G401.6 (cell line): ENCODE data around the gene ACSM6.

ENCODE experiments used
- FAIRE-seq: peaks from 2 replicates; lab custom pipeline; 2012; peaks lifted over from hg19 to GRCh38; lab: Jason Lieb, UNC

ACSM6 gene

DNA sequence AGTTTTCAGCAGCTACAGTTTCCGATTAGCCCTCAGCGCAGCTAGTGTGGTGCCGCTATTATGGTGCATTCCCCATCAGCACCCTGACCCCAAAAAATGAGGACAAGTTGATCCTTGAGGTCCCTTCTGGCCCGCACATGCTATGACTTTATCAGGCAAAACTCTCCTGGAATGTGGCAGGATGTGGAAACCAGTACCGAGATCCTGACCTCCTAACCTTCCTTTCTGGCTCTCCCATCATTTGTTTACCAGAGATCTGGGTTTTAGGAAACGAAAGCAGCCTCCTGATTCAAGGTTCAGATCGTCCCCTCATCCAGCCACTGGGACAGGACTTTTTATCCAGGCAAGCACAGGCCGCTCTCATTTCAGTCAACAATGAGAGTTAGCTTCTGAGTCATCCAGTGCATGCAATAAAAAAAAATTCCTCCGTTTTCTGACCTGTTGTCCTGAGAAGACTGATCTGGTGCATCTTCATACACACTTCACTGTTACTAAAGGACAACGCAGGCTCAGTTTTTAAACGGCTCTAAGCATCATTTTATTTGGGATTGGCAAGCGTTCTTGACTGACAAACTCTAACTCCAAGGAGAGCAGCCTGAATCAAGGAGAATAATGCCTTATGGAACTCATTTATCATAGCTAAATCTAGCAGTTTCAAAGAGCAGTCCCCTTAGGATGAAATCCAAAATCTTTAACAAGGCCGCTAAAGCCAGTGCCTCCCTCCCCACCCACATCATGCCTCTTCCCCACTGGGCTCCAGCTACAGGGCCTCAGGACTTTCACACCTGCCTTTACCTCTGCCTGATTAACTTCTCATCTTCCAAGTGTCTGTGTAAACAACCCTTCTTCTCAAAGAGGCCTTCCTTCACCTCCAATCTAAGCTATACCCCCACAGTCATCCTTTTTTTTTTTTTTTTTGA lies 79.6 kb downstream of the ACSM6 start:
- FAIRE-seq: no peak

DNA sequence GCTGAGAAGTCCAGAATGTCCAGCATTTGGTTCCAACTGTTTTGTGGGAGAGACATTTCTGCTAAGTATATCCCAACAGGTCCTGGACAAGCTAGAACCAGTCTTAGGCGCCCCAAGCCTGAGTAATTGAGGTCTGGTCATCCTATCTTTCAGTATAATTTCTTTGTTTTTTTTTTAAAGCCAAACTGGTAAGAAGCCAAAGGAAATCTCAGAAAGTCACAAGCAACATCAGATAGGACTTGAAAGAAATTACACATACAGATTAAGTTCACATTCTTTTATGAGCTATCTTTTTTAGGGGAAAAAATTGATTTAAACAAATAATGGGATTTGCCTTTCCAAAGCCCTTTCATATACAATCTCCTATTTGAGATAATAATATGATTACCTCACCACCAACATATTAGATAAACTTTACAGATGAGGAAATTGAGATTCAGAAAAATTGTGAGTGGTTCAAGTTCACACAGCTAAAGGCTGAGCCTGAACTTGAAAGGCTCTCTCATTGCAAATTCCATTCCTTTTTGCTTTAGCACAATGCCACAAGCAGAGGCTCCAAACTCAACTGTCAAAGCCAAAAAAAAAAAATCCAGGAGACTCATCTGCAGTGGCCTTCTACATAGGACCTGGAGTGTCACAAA lies 81.8 kb downstream of the ACSM6 start:
- no peak for FAIRE-seq

DNA sequence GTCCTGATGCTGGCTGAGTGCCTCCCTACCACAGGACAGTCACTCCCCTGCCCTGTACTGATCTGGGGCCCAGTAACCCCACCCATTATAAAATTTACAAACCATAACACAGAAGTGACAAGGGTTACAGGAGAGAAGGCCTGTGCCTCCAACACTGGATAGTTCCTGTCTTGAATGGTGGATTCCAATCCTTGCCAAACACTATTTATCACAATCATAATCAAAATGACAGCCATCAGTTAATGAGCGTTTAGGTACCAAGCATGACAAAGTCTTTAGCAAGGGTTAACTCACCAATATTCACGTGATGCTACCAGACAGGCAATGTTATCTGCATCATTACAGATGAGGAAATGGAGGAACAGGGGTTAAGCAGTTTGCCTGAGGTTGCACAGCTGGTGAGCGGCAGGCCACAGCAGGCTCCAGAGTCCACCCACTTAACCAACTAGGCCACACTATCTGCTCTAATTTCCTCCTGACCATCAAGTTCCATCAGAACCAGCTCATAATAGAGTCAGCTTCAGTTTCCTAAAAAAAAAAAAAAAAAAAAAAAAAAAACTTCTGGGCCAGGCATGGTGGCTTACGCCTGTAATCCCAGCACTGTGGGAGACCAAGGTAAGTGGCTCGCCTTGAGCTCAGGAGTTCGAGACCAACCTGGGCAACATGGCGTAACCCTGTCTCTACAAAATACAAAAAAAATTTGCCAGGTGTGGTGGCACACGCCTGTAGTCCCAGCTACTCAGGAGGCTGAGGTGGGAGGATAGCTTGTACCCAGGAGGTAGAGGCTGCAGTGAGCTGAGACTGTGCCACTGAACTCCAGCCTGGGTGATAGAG lies 82.5 kb downstream of the ACSM6 start:
- FAIRE-seq: no peak

DNA sequence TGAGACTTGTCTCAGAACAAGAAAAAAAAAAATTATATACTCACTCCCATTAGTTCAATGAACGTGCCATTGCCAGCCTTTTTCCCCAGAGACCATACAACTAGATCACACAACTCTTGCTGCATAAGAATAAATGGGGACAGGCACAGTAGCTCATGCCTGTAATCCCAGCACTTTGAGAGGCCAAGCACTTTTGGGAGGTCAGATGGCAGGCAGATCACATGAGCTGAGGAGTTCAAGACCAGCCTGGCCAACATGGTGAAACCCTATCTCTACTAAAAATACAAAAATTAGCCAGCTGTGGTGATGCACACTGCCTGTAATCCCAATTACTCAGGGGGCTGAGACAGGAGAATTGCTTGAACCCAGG lies 83.1 kb downstream of the ACSM6 start:
- no peak for FAIRE-seq

DNA sequence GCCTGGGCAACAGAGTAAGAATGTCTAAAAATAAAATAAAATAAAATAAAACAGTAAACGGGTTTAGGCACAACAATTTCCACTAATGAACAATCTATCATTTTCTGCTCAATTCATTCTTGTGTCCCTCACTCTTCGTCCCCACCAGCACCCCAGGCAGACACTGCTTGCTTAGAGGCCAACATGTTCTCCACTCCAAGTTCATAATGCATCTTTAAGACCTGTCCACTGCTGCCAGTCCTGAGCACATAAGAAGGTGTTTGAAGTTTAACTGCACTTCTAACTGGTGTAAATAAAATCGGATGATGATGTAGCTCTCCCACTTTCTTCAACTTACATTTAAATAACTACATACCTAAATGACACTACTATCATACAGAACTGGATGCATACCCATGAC lies 83.6 kb downstream of the ACSM6 start:
- no peak for FAIRE-seq
